ENCODE results near the gene POLR2L.

POLR2L gene

GRCh38 chr11:854601-855329 lies 12.4 kb upstream of the POLR2L start:
- DNase-seq: peak in 1 of 14 donors; percentile 39

GRCh38 chr11:853682-854448 lies 11.5 kb upstream of the POLR2L start:
- DNase-seq: no peak

- DNase-seq: no peak
Observed at GRCh38 chr11:852762-853161, 10.4 kb upstream of the POLR2L start.

- peak in 1 of 14 donors; percentile 62 for DNase-seq
Observed at GRCh38 chr11:850775-851763, 8.7 kb upstream of the POLR2L start.

GRCh38 chr11:849951-850774 lies 7.8 kb upstream of the POLR2L start:
- no peak for DNase-seq

GRCh38 chr11:849104-849824 lies 6.9 kb upstream of the POLR2L start:
- peak in 1 of 14 donors; percentile 34 for DNase-seq

- DNase-seq: peak in 3 of 14 donors; percentile 26 to 45 (median 39)
Observed at GRCh38 chr11:848380-848931, 6.1 kb upstream of the POLR2L start.

- no peak for DNase-seq
Observed at GRCh38 chr11:847876-848275, 5.5 kb upstream of the POLR2L start.

GRCh38 chr11:846496-847098 lies 4.3 kb upstream of the POLR2L start:
- DNase-seq: no peak

- DNase-seq: no peak
Observed at GRCh38 chr11:845872-846495, 3.7 kb upstream of the POLR2L start.

- peak in 7 of 14 donors; percentile 31 to 54 (median 36) for DNase-seq
Observed at GRCh38 chr11:844693-845644, 2.6 kb upstream of the POLR2L start.

- peak in 4 of 14 donors; percentile 31 to 63 (median 41) for DNase-seq
Observed at GRCh38 chr11:843818-844692, 1.7 kb upstream of the POLR2L start.

- peak in 2 of 14 donors; percentile 25 to 54 for DNase-seq
Observed at GRCh38 chr11:843086-843734, 881 bp upstream of the POLR2L start.

GRCh38 chr11:841981-842369 lies 354 bp downstream of the POLR2L start:
- no peak for DNase-seq

GRCh38 chr11:839875-840617 lies 2.3 kb downstream of the POLR2L start:
- no peak for DNase-seq

GRCh38 chr11:839280-839623 lies 3.1 kb downstream of the POLR2L start:
- DNase-seq: no peak
